Activated T-cell treated with anti-CD3 and anti-CD28 coated beads for 48 hours (primary cell): ENCODE data around the gene RIT1.

Source experiments
- DNase-seq: peaks from one replicate; pipeline ENCODE4 v3.0.0-alpha.2; 2020; ENCODE audit warnings: low read depth

RIT1 gene

GRCh38 chr1:155890251-155890650, 20.9 kb downstream of the RIT1 start:
- no peak for DNase-seq

- DNase-seq, result no peak
Measured at GRCh38 chr1:155889566-155889965, 21.6 kb downstream of the RIT1 start.

GRCh38 chr1:155888481-155888880, 22.7 kb downstream of the RIT1 start:
- DNase-seq, result no peak

DNA sequence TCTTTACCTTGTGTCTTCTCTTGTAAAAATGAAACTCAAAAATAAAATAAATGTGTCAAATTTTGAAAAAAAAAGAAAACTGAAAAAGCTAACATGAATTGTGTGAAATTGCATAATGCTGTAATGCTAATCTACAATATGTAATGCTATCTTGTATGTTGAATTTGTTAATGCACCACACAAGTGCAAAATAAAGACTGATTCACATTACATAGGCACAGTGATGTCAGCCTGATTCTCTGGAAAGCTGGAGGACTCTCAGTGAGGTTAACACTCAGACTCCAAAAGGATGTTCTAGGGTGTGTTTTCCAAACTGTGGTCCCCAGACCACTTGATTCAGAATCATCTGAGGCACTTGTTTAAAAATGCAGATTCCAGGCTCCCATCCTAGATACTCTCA, 26.2 kb downstream of the RIT1 start:
- no peak for DNase-seq

DNA sequence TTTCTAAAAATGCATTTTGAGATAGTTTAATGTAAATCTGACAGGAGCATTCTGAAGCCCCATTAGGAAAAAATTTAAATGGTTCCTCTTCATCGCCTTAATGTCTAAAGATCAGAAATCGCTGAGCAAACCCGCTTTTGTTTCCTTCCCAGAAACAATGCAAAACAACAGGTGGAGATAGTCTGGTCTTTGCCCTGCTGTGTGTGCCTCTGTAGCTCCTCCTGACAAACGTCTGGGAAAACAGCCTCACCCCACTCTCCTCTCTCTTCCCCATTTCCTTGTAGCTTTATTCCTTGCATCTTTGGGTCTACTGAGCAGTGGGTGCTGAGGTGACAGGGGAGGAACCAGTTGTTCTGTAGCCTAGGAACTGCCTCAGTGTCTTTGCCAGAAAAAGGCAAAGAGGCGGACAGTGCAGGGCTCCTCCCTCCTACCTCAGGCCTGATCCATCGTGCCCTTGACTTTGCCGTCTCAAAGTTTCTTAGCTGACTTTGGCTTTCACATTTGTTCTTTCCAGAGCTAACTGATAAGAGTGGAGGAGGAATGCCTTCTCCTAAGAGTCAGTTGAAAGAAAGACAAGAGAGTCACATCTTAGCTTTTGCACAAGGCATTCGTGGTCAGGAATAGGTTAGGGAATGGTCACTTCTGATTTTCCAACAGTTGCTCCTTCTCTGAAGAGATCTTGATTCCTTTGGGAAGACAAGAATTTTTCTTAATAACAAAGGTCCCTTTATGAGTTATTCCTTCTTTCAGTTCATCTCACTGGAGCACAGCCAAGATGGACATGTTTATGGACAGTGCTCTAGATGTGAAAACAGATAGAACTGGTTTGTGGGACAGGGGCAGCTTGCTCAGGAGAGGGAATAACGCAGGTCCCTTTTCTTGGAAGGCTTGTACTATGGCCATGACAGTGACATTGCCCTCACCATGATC, 26.9 kb downstream of the RIT1 start:
- no peak for DNase-seq

DNA sequence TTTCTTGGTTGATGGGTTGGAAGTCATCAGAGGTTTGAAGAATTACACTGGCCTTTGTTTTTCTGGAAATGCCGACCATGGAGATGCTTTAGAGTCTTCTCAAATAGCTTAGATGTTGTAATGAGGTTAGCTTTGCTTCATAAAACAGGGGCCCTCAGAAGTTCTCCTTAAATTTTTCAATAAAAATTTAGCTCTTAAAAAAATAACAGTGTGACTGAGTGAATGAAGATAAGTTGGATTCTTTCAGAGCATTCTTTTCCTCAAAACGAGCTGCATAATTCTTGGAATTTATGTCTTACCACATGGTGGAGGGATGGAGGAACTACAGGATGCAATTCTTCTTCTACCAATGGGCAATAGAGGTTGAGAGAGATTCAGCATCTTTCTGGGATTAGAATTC, 28.4 kb downstream of the RIT1 start:
- DNase-seq, result no peak

DNA sequence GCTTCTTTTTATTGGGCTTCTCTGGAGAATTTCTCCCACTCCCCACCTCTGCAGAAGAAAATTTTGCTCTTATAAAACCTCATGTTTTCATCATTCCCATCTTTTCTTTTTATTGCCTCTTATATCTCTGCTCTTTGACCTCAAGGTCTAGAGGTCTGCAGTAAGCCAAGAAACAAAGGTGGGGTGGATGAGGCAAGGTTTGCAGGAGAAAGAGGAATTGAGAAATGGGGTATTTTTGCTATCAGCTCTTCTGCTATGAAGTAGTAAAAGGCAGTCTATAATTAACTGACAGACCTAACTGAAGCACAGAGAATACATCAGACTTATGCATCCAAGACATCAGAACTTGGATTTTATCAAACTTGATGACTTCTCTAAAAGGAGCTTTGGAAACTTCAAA, 28.9 kb downstream of the RIT1 start:
- no peak for DNase-seq

DNA sequence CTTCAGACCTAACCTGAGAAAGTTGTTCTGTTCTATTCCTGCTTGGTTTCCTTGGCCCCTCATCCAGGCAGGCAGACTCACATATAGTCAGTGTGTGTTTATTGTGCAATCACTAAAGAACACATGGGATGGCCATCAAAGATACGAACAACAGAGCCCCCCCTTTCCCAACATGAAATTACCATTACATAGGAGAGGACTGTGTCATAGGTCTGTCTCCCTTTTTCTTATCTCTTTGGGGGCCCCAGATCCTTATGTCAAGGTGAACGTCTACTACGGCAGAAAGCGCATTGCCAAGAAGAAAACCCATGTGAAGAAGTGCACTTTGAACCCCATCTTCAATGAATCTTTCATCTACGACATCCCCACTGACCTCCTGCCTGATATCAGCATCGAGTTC, 30.2 kb downstream of the RIT1 start:
- no peak for DNase-seq

- no peak for DNase-seq
Measured at GRCh38 chr1:155880251-155880650, 30.9 kb downstream of the RIT1 start.

GRCh38 chr1:155877945-155878344, 33.2 kb downstream of the RIT1 start:
- DNase-seq, result no peak

DNA sequence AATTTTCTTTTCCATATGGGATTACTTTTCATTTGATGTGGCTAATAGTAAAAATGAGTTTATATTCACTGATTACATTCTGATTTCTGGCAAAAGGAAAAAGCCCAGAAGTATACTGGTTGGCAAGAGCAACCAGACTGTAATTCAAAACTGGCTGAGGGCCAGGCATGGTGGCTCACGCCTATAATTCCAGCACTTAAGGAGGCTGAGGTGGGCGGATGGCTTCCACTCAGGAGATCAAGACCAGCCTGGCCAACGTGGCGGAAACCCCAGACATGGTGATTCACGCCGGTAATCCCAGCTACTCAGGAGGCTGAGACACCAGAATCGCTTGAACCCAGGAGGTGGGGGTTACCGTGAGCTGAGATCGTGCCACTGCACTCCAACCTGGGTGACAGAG, 37.3 kb downstream of the RIT1 start:
- DNase-seq, result no peak

DNA sequence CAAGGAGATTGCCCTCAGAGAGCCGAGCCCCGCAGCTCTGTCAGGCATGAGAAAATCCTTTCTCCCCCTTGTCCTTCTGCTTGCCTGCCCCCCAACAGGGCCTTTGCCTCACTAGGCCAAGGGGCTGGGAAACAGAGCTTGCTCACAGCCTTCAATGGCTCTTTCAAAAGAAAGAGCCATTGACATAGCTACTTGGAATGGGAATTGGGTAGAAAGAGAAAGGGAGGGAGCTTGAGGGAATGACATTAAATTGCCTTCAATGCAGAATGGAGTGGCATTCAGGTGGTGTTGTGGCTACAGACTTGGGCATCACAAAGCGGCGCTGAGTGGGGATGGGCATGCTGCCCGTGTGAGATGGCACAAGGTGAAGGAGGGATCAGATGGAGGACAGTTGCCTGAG, 38.6 kb downstream of the RIT1 start:
- no peak for DNase-seq

DNA sequence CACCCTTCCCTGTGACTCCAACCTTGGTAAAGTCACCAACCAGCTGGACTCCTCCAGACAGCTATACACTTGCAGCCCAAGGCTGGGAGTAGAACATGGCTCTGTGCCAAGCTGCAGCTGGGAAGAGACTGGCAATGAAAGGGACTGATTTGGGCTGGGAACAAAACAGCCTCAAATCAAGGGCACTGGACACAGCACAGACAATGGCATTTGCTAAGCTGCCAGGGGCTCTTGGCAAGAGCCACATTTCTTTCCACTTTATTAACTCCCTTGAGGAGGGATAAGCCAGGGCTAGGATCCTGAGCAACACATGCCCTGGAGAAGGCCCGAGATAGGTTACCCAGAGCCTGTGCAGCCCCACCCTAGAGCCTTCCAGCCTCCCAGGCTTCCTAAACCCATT, 39.8 kb downstream of the RIT1 start:
- DNase-seq, result no peak

DNA sequence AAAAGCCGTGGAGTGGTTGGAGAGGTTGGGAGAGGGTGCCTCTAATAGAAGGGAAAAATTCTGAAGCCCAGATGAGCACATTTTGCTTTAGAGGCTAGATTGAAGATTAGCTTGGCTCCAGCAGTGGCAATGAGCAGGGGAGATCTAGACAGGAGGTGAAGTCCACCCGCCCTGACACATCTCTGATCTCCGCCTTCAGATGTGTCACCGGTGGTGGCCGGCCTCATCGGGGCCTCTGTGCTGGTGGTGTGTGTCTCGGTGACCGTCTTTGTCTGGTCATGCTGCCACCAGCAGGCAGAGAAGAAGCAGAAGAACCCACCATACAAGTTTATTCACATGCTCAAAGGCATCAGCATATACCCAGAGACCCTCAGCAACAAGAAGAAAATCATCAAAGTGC, 43.4 kb downstream of the RIT1 start:
- DNase-seq, result no peak

DNA sequence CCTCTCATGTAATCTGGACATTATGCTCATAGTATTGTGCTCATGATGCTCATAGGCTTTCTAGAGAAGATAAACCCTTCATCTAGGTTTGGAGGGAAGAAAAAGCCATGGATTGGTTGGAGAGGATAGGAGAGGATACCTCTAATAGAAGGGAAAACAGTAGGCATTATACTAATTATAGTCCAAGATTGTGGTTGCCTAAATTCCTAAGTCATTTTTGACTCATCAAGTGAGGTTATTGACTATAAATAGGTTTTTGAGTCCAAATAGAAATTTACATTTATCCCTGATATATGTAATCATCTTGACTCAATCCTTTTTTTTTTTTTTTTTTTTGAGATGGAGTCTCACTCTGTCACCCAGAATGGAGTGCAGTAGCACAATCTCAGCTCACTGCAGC, 46.8 kb downstream of the RIT1 start:
- DNase-seq, result no peak

- DNase-seq, result no peak
Measured at GRCh38 chr1:155861896-155862295, 49.3 kb downstream of the RIT1 start.

DNA sequence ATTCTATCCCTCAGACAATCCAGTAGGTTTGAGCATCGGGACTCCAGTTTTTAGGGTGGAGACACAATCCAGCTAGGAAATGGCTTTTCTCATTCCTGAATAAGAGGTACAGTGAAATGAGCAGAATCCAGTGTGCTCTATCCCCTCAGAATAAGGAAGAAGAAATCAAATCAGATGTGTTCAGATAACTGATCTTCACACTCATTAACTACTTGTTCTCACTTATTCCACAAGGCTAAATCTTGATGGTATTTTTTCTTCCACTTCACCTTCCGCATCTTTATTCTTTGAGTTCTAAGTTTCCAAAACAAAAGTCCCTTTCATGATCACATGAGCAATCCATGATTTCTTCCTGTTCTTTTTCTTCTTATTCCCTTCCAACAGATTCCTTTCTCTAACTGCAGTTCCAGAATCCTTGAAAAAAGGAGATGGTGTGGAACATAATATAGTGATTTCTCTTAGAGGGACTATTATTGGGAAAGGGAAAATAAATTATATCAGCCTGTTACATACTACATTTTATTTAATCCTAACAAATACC, 50.1 kb downstream of the RIT1 start:
- DNase-seq, result no peak

GRCh38 chr1:155859881-155860871, 51.0 kb downstream of the RIT1 start:
- peak; percentile 43 for DNase-seq

DNA sequence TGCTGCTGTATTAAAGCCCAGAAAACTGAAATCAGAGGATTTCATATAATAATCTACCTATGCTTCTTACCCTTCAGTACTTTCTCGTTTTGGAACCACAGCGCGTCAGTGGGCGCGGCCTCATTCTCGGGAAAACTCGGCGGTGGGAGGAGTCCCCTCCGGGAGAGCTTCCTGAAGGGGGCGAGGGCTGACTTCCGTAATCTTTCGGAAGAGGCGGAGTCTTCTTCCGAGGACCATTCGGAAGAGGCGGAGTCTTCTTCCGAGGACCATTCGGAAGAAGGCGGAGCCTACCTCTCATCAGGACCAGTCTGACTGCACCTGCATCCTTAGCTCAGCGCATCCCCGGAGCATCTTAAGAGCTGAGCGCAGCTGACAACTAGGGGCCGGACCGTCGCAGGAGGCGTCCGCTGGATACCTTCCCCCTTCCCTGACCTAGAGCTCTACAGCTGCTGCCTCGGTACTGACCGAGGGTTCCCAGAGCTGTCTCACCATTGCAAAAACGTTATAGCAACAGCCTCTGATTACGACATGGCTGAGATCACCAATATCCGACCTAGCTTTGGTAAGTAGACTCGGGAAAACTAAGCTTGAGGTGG, 51.8 kb downstream of the RIT1 start, which contains the start of gene SYT11:
SYT11 (plus strand) TSS at position 334 of the 596 bp plus-strand sequence; CDS start at position 529, 195 bp downstream.
- peak; percentile 93 for DNase-seq

GRCh38 chr1:155858800-155859233, 52.3 kb downstream of the RIT1 start:
- peak; percentile 22 for DNase-seq

- peak; percentile 85 for DNase-seq
Measured at GRCh38 chr1:155856975-155857930, 53.9 kb downstream of the RIT1 start, which contains the start of gene GON4L. Gene GON4L, minus strand, starts transcription at chr1:155857214. Its CDS starts 3,434 bp downstream, at chr1:155853780.
